Central memory CD8-positive, alpha-beta T cell (primary cell): ENCODE data around the gene GSG1L.
"Not testable (repeated sequence)": the region's sequence is repeated elsewhere in the genome, so short reads cannot be mapped to it uniquely, and the experiment has no call there.

ENCODE experiments used
- ATAC-seq: fragments of 150-1000 bp; cut with Tn5 transposase; replicated peaks from 2 replicates; pipeline ENCODE4 v1.10.0; 2022; ENCODE audit warnings: mild to moderate bottlenecking, moderate FRiP score, moderate number of reproducible peaks; ENCODE audit not compliant: poor library complexity, severe bottlenecking; ENCODE audit errors: extremely low read depth
- DNase-seq, 2 donors: peaks; one replicate each; pipeline ENCODE4 v3.0.0; 2021; ENCODE audit warnings: low spot score in 2 of 2
- H3K27ac Mint-ChIP-seq: one replicate; pipeline ENCODE4 v1.8.0; 2022; ENCODE audit warnings: low read depth, mild to moderate bottlenecking, moderate library complexity, mixed read lengths
- H3K27me3 Mint-ChIP-seq: one replicate; pipeline ENCODE4 v1.8.0; 2022; ENCODE audit warnings: mixed read lengths
- H3K36me3 Mint-ChIP-seq: one replicate; pipeline ENCODE4 v1.8.0; 2022; ENCODE audit warnings: mild to moderate bottlenecking, moderate library complexity, mixed read lengths; ENCODE audit not compliant: insufficient read depth
- H3K4me1 Mint-ChIP-seq: one replicate; pipeline ENCODE4 v1.8.0; 2022; ENCODE audit warnings: mixed read lengths
- H3K4me3 Mint-ChIP-seq: one replicate; pipeline ENCODE4 v1.8.0; 2022; ENCODE audit warnings: mild to moderate bottlenecking, moderate library complexity, mixed read lengths
- H3K9me3 Mint-ChIP-seq: one replicate; pipeline ENCODE4 v1.8.0; 2022; ENCODE audit warnings: mixed read lengths

Gene GSG1L

DNA sequence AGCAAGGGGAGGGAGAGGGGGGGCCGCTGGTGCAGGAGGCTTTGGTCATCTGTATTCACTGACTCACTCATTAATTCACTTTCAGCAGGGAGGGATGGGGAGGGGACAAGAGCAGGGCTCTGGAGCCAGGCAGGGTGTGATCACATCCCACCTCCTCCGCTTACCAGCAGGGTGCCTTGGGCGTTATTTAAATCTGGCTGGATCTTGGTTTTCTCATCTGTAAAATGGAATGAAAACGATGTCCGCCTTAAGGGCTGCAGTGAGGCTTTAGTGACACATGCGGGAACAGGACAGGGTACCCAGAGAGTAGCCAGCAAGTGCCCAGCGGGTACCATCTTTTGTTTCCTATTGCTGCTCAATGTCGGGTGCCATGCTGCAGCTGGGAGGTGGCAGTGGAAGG, 161.0 kb downstream of the GSG1L start:
- H3K4me3 Mint-ChIP-seq: no peak overlapping the region
- no peaks in the 10 kb centered on the region for H3K36me3 Mint-ChIP-seq
- ATAC-seq (no peak), DNase-seq (no peak)
- H3K27ac Mint-ChIP-seq: no peak overlapping the region
- H3K9me3 Mint-ChIP-seq: no peaks in the 10 kb centered on the region
- peaks cover 76% of the 10 kb centered on the region for H3K27me3 Mint-ChIP-seq
- no peaks in the 10 kb centered on the region for H3K4me1 Mint-ChIP-seq

DNA sequence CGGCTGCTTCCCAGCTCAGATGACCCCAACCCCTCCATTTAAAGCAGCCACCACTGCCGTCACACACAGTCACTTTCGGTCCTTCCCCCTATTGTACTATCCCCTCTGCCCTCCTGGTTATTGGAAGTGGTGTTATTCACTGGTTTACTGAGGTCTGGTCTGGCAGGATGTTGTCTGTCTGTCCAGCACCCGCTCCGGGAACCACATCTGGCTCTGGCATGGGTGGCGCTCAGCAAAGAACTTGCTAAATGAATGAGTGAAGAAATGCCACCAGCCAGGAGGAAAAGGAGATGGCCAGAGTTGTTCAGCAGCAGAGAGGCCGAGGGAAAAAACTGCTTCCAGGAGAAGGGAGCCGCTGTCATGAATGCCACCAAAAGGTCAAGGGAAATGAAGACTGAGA, 161.6 kb downstream of the GSG1L start:
- H3K4me3 Mint-ChIP-seq: no peak overlapping the region
- ATAC-seq (no peak), DNase-seq (no peak)
- no peaks in the 10 kb centered on the region for H3K9me3 Mint-ChIP-seq
- H3K36me3 Mint-ChIP-seq: no peaks in the 10 kb centered on the region
- peaks cover 77% of the 10 kb centered on the region for H3K27me3 Mint-ChIP-seq
- no peaks in the 10 kb centered on the region for H3K4me1 Mint-ChIP-seq
- no peak overlapping the region for H3K27ac Mint-ChIP-seq

DNA sequence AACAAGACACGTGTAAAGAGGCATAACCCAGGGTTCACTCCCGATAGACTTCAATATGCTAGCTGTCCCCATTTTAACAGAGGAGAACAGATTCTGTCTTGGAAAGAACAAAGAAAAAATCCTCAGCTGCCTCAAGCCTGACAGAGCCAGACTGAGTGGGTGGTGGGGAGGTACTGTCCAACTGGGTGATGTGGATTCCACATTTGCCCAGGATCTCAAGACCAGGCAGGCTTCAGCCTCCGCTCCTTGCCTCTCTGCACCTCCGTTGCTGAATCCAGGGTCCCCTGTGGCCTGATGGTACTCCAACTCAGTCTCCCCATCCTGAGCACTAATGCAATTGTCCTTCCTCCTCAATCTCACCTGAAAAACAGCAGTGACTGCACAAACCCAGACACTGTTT, 163.8 kb downstream of the GSG1L start:
- Mint-ChIP-seq H3K27me3 (peaks cover 87% of the 10 kb centered on the region), H3K9me3 (no peaks in the 10 kb centered on the region), H3K27ac (no peak overlapping the region), H3K4me3 (no peak overlapping the region), H3K36me3 (no peaks in the 10 kb centered on the region), H3K4me1 (no peaks in the 10 kb centered on the region)
- DNase-seq (no peak), ATAC-seq (no peak)

DNA sequence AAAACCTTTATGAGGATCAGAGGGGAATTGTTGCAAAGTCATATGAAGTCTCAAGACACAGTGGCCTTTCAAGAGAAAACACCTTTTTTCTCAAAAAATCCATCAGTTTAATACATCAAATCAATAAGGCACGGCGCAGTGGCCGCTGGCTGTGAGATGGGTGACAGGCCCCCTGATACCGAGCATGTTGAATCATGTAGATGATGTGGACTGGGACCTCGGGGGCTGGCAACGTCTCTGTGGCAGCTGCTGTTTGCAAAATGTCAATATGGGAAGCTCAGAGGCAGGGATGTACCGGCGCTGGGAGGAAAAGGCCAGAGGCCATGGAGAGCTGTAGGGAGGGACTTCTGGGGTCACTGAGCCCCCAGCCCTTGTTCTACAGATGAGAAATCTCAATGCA, 169.1 kb downstream of the GSG1L start:
- DNase-seq (no peak), ATAC-seq (no peak)
- H3K27ac Mint-ChIP-seq: no peak overlapping the region
- no peaks in the 10 kb centered on the region for H3K4me1 Mint-ChIP-seq
- no peaks in the 10 kb centered on the region for H3K9me3 Mint-ChIP-seq
- H3K27me3 Mint-ChIP-seq: peaks cover 80% of the 10 kb centered on the region
- H3K4me3 Mint-ChIP-seq: no peak overlapping the region
- no peaks in the 10 kb centered on the region for H3K36me3 Mint-ChIP-seq

DNA sequence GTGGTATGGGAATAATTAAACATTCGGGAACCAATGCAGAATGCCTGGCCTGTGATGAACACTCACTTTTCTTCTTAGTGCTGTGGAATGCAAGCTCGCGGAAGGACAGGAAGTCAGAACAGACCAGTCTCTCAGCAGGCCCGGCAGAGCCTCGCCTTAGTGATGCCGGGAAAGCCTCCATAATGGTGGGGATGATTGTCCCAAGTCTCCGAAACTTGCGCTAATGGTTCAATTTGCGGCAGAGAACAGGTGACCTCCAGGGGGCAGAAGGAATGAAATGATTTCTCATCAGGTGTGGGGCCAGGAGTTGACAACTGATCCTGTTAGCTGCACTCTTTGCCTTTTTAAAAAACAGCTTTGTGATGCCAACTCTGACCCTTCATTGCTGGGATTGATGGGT, 170.6 kb downstream of the GSG1L start:
- H3K27ac Mint-ChIP-seq: no peak overlapping the region
- no peaks in the 10 kb centered on the region for H3K36me3 Mint-ChIP-seq
- no peaks in the 10 kb centered on the region for H3K9me3 Mint-ChIP-seq
- H3K4me3 Mint-ChIP-seq: no peak overlapping the region
- ATAC-seq (no peak), DNase-seq (no peak)
- no peaks in the 10 kb centered on the region for H3K4me1 Mint-ChIP-seq
- peaks cover 82% of the 10 kb centered on the region for H3K27me3 Mint-ChIP-seq

DNA sequence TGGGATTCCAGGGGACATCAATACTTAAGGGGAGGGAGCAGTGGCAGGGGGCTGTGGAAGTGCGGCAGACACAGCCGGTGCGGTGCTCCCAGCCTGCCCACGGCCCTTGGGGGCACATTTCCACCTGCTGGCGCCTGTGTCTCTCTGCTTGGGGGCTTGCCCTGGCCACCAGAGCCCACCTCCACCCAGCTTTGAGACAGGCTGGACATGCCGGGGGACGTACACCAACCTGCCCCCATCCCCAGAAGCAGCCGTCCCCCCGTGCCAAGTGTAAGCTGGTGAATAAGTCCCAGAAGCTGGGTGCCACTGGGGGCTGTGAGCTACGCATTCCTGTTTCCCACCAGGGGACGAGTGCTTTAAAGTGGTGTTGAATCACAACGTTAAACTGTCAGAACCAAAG, 172.6 kb downstream of the GSG1L start:
- H3K27ac Mint-ChIP-seq: no peak overlapping the region
- ATAC-seq (no peak), DNase-seq (no peak)
- no peak overlapping the region for H3K4me3 Mint-ChIP-seq
- H3K9me3 Mint-ChIP-seq: no peaks in the 10 kb centered on the region
- H3K36me3 Mint-ChIP-seq: no peaks in the 10 kb centered on the region
- no peaks in the 10 kb centered on the region for H3K4me1 Mint-ChIP-seq
- H3K27me3 Mint-ChIP-seq: peaks cover 83% of the 10 kb centered on the region

DNA sequence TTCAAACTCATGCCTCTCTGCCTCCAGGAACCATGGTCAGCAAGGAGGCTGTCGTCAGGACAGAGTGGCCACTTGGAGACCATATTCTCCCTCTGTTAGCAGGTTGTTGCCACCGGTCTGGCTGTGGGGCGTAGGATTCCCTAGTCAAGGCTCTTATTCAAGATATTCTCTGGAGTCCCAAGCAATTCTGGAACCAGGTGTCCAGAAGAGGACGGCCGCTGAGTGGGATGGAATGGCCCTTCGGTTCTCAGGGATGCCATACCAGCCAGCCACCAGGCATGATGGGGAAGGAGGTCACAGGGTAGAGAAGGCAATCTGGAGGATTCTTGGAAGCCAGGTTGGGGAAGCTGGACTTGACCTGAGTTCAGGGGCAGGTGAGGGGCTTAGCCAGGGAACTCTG, 173.5 kb downstream of the GSG1L start:
- no peaks in the 10 kb centered on the region for H3K4me1 Mint-ChIP-seq
- no peak overlapping the region for H3K27ac Mint-ChIP-seq
- no peaks in the 10 kb centered on the region for H3K9me3 Mint-ChIP-seq
- no peaks in the 10 kb centered on the region for H3K36me3 Mint-ChIP-seq
- DNase-seq (no peak), ATAC-seq (no peak)
- H3K4me3 Mint-ChIP-seq: no peak overlapping the region
- H3K27me3 Mint-ChIP-seq: peaks cover 83% of the 10 kb centered on the region

DNA sequence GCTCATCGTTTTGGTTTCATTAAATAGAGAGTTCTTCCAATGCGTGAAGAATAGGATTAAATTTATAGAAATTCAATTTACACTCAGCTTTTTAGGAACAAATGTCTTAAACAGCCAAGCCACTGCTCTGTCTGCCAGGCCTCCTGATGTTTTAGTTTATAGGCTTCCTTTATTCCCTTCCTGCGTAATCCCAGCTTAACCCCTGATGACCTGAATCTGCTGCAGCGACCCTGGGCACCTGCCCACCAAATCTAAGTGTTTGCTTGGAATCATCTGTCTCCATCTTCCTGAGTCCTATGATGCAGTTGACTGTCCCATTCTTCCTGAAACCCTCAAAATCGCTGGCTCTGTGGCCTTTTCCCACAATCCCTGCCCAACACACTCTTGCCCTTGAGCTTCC, 179.9 kb downstream of the GSG1L start:
- no peak overlapping the region for H3K4me3 Mint-ChIP-seq
- no peak overlapping the region for H3K27ac Mint-ChIP-seq
- no peak for ATAC-seq
- H3K27me3 Mint-ChIP-seq: peaks cover 90% of the 10 kb centered on the region
- H3K4me1 Mint-ChIP-seq: no peaks in the 10 kb centered on the region
- no peak for DNase-seq
- H3K9me3 Mint-ChIP-seq: peaks cover 8% of the 10 kb centered on the region
- peaks cover 2% of the 10 kb centered on the region for H3K36me3 Mint-ChIP-seq

DNA sequence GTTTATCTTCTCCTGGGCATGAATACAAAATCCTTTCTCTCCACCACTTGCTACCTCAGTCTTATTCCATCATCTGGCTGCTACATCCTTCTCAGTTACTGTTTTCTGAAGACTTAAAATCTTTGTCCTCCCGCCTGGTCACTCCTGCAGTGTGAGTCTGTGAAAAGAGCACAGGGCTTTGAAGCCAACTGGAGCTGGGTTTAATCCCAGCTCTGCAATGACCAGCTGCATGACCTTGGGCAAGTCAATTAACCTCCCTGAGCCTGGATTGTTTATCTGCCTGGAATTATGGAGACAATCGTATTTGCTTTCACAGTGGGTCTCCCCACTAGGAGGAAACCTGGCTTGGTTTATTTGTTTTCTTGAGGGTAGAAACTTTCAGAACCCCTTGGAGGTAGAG, 183.2 kb downstream of the GSG1L start:
- peaks cover 2% of the 10 kb centered on the region for H3K36me3 Mint-ChIP-seq
- peaks cover 87% of the 10 kb centered on the region for H3K27me3 Mint-ChIP-seq
- H3K9me3 Mint-ChIP-seq: peaks cover 24% of the 10 kb centered on the region
- no peak for ATAC-seq
- no peak overlapping the region for H3K4me3 Mint-ChIP-seq
- no peaks in the 10 kb centered on the region for H3K4me1 Mint-ChIP-seq
- no peak overlapping the region for H3K27ac Mint-ChIP-seq
- DNase-seq: no peak

DNA sequence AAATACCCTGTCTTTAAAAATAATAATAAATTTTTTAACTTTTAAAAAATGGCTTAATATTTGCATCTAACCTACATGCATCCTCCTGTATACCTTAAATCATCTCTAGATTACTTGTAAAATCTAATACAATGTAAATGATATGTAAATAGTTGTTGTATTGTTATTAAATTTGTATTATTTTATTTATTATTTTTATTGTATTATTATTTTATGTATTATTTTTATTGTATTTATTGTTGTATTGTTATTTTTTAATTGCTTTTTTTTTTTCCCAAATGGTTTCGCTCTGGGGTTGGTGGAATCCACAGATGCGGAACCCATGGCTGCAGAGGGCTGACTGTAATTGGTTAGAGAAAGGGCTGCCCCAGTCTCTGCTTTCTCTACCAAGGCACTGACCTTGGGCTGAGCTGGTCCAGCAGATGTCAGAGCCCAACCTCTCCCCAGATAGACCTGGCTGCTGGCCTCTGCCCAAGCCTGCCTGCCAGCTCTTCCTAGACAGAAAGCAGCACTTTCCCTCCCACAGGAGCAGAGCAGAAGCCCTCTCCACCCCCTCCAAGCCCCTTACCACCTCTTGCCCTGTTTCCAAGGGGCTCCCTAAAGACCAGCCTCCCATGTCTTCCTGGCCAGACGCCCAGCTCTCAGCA, 183.8 kb downstream of the GSG1L start:
- H3K36me3 Mint-ChIP-seq: peaks cover 2% of the 10 kb centered on the region
- ATAC-seq (no peak), DNase-seq (no peak)
- H3K4me3 Mint-ChIP-seq: no peak overlapping the region
- no peak overlapping the region for H3K27ac Mint-ChIP-seq
- peaks cover 28% of the 10 kb centered on the region for H3K9me3 Mint-ChIP-seq
- H3K27me3 Mint-ChIP-seq: peaks cover 85% of the 10 kb centered on the region
- H3K4me1 Mint-ChIP-seq: no peaks in the 10 kb centered on the region

DNA sequence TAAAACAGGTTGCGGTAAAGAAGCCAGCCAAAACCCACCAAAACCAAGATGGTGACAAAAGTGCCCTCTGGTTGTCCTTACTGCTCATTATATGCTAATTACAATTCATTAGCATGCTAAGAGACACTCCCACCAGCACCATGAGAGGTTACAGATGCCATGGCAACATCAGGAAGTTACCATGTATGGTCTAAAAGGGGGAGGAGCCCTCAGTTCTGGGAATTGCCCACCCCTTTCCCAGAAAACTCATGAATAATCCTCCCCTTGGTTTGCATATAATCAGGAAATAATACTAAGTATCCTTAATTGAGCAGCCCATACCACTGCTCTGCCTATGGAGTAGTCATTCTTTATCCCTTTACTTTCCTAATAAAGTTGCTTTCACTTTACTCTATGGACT, 190.9 kb downstream of the GSG1L start:
- H3K4me1 Mint-ChIP-seq, ATAC-seq, H3K4me3 Mint-ChIP-seq, DNase-seq, H3K36me3 Mint-ChIP-seq, H3K27ac Mint-ChIP-seq: not testable (repeated sequence)
- peaks cover 22% of the 10 kb centered on the region for H3K27me3 Mint-ChIP-seq
- peaks cover 13% of the 10 kb centered on the region for H3K9me3 Mint-ChIP-seq

DNA sequence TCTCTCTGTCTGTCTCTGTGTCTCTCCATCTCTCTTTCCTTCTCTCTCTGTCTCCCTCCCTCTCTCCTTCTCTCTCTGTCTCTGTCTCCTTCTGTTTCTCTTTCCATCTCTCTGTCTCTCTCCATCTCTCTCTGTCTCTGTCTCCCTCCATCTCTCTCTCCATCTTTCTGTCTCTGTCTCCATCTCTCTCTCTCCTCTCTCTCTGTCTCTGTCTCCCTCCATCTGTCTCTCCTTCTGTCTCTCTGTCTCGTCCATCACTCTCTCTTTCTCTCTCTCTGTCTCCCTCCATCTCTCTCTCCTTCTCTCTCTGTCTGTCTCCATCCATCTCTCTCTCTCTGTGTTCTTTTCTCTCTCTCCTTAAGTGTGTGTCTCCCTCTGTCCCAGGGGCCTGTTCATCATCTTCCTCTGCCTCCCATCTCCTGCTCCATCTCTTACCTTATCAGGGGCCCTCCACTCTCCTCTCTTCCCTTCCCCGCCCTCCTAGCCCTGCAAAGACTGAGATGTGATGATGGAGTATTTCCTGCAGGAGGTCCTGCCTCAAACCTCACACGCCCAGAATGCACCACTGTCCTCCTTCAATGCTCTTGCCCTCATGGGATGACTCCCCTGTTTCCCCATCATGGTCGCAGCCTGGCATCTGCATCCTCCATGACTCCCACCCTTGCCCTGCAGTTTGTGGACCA, 193.3 kb downstream of the GSG1L start:
- ATAC-seq (no peak), DNase-seq (no peak)
- Mint-ChIP-seq H3K27ac (no peak overlapping the region), H3K4me3 (no peak overlapping the region), H3K9me3 (peaks cover 10% of the 10 kb centered on the region), H3K36me3 (no peaks in the 10 kb centered on the region), H3K27me3 (peaks cover under 1% of the 10 kb centered on the region), H3K4me1 (peaks cover 5% of the 10 kb centered on the region)

DNA sequence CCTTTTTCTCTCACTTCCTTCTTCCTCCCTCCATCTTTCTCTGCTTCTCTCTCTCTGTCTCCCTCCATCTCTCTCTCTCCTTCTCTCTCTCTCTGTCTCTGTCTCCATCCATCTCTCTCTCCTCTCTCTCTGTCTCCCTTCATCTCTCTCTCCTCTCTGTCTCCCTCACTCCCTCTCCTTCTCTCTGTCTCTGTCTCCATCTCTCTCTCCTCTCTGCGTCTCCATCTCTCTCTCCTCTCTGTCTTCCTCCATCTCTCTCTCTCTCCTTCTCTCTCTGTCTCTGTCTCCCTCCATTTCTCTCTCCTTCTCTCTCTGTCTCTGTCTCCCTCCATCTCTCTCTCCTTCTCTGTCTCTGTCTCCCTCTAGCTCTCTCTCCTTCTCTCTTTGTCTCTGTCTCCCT, 194.1 kb downstream of the GSG1L start:
- Mint-ChIP-seq H3K27me3 (no peaks in the 10 kb centered on the region), H3K9me3 (peaks cover 6% of the 10 kb centered on the region), H3K36me3 (no peaks in the 10 kb centered on the region), H3K4me1 (peaks cover 5% of the 10 kb centered on the region), H3K27ac (no peak overlapping the region), H3K4me3 (no peak overlapping the region)
- no peak for ATAC-seq
- no peak for DNase-seq
